ENCODE measurements around the gene CABP1.
"Not testable (repeated sequence)": the region's sequence is repeated elsewhere in the genome, so short reads cannot be mapped to it uniquely, and the experiment has no call there.

The CABP1 gene

GRCh38 chr12:120639771-120640721, at the start of gene CABP1:
CABP1 (plus strand) TSS chr12:120640626; CDS start chr12:120640686, 60 bp downstream.
- H3K27ac Mint-ChIP-seq, result no peak within 1 kb of the TSS
- H3K4me1 Mint-ChIP-seq, result peaks cover 6% of the 10 kb centered on the region
- H3K4me3 Mint-ChIP-seq, result peak within 1 kb of the TSS; percentile 85
- no peaks in the 10 kb centered on the region for H3K9me3 Mint-ChIP-seq
- peaks cover 28% of the 10 kb centered on the region for H3K27me3 Mint-ChIP-seq
- no peaks in the 10 kb centered on the region for H3K36me3 Mint-ChIP-seq

- H3K27me3 Mint-ChIP-seq, result no peaks in the 10 kb centered on the region
- no peaks in the 10 kb centered on the region for H3K9me3 Mint-ChIP-seq
- no peak overlapping the region for H3K27ac Mint-ChIP-seq
- H3K36me3 Mint-ChIP-seq, result no peaks in the 10 kb centered on the region
- H3K4me1 Mint-ChIP-seq, result no peaks in the 10 kb centered on the region
- H3K4me3 Mint-ChIP-seq, result no peak overlapping the region
Measured at GRCh38 chr12:120590741-120591407, 49.6 kb upstream of the CABP1 start.

GRCh38 chr12:120592121-120593049, 48.0 kb upstream of the CABP1 start:
- Mint-ChIP-seq H3K4me3 (no peak overlapping the region), H3K27ac (no peak overlapping the region), H3K9me3 (no peaks in the 10 kb centered on the region), H3K36me3 (no peaks in the 10 kb centered on the region), H3K4me1 (no peaks in the 10 kb centered on the region), H3K27me3 (no peaks in the 10 kb centered on the region)

GRCh38 chr12:120596901-120597300, 43.5 kb upstream of the CABP1 start:
- no peaks in the 10 kb centered on the region for H3K27me3 Mint-ChIP-seq
- H3K9me3 Mint-ChIP-seq, result no peaks in the 10 kb centered on the region

GRCh38 chr12:120597861-120598260, 42.6 kb upstream of the CABP1 start:
- Mint-ChIP-seq H3K27ac (no peak overlapping the region), H3K27me3 (no peaks in the 10 kb centered on the region), H3K4me3 (no peak overlapping the region), H3K9me3 (no peaks in the 10 kb centered on the region), H3K4me1 (no peaks in the 10 kb centered on the region), H3K36me3 (no peaks in the 10 kb centered on the region)

More at GRCh38 chr12:120596901-120597300, 43.5 kb upstream of the CABP1 start:
- Mint-ChIP-seq H3K36me3 (no peaks in the 10 kb centered on the region), H3K4me3 (no peak overlapping the region), H3K27ac (no peak overlapping the region), H3K4me1 (no peaks in the 10 kb centered on the region)

- H3K27ac Mint-ChIP-seq, result no peak overlapping the region
- no peaks in the 10 kb centered on the region for H3K9me3 Mint-ChIP-seq
- H3K36me3 Mint-ChIP-seq, result no peaks in the 10 kb centered on the region
- no peaks in the 10 kb centered on the region for H3K27me3 Mint-ChIP-seq
- H3K4me1 Mint-ChIP-seq, result no peaks in the 10 kb centered on the region
- H3K4me3 Mint-ChIP-seq, result no peak overlapping the region
Measured at GRCh38 chr12:120598674-120599463, 41.6 kb upstream of the CABP1 start.

GRCh38 chr12:120599672-120600552, 40.5 kb upstream of the CABP1 start:
- Mint-ChIP-seq H3K9me3 (no peaks in the 10 kb centered on the region), H3K4me1 (no peaks in the 10 kb centered on the region), H3K4me3 (no peak overlapping the region), H3K27ac (no peak overlapping the region), H3K27me3 (no peaks in the 10 kb centered on the region), H3K36me3 (no peaks in the 10 kb centered on the region)

- H3K9me3 Mint-ChIP-seq, H3K27me3 Mint-ChIP-seq, H3K4me1 Mint-ChIP-seq, H3K36me3 Mint-ChIP-seq, H3K27ac Mint-ChIP-seq, H3K4me3 Mint-ChIP-seq: not testable (repeated sequence)
Measured at GRCh38 chr12:120602416-120602815, 38.0 kb upstream of the CABP1 start.

GRCh38 chr12:120610560-120610959, 29.9 kb upstream of the CABP1 start:
- Mint-ChIP-seq H3K27ac (no peak overlapping the region), H3K4me1 (peaks cover 12% of the 10 kb centered on the region), H3K9me3 (no peaks in the 10 kb centered on the region), H3K4me3 (no peak overlapping the region), H3K27me3 (no peaks in the 10 kb centered on the region), H3K36me3 (no peaks in the 10 kb centered on the region)

- not testable (repeated sequence) for H3K4me3 Mint-ChIP-seq, H3K36me3 Mint-ChIP-seq, H3K27me3 Mint-ChIP-seq, H3K9me3 Mint-ChIP-seq, H3K27ac Mint-ChIP-seq
- peaks cover 12% of the 10 kb centered on the region for H3K4me1 Mint-ChIP-seq
Measured at GRCh38 chr12:120611534-120611933, 28.9 kb upstream of the CABP1 start.

GRCh38 chr12:120614848-120615247, 25.6 kb upstream of the CABP1 start:
- Mint-ChIP-seq H3K4me3 (no peak overlapping the region), H3K27ac (peak overlapping the region; percentile 66), H3K36me3 (no peaks in the 10 kb centered on the region), H3K27me3 (peaks cover 8% of the 10 kb centered on the region), H3K9me3 (no peaks in the 10 kb centered on the region), H3K4me1 (peaks cover 12% of the 10 kb centered on the region)

GRCh38 chr12:120617193-120617592, 23.2 kb upstream of the CABP1 start:
- H3K27ac Mint-ChIP-seq, H3K9me3 Mint-ChIP-seq, H3K36me3 Mint-ChIP-seq, H3K4me3 Mint-ChIP-seq: not testable (repeated sequence)
- Mint-ChIP-seq H3K27me3 (peaks cover 11% of the 10 kb centered on the region), H3K4me1 (peaks cover 12% of the 10 kb centered on the region)

- Mint-ChIP-seq H3K27me3 (peaks cover 11% of the 10 kb centered on the region), H3K4me1 (peaks cover 12% of the 10 kb centered on the region)
- not testable (repeated sequence) for H3K36me3 Mint-ChIP-seq, H3K27ac Mint-ChIP-seq, H3K4me3 Mint-ChIP-seq, H3K9me3 Mint-ChIP-seq
Measured at GRCh38 chr12:120617767-120618166, 22.7 kb upstream of the CABP1 start.
